ENCODE measurements around the gene RPTOR.
"Not testable (repeated sequence)": the region's sequence is repeated elsewhere in the genome, so short reads cannot be mapped to it uniquely, and the experiment has no call there.

The RPTOR gene

GRCh38 chr17:80729016-80729415 lies 184.4 kb downstream of the RPTOR start:
- no peak for FAIRE-seq

DNA sequence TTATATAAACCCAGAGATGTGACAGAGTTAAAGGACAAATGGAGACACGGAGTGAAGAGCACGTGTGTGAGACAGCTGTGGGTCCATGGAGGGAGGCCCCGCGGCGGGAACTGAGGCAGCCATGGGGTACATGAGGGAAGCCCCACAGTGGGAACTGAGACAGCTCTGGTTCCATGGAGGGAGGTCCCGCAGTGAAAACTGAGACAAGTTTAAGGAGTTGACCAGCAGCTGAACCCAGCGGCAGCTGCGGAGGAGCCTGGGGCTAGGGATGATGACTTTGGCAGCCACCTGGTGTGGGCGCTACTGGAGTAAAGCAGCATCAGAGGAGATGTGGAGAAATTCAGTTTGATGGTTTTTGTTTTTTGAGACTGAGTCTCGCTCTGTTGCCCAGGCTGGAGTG lies 185.1 kb downstream of the RPTOR start:
- FAIRE-seq, result no peak

GRCh38 chr17:80730739-80731138 lies 186.1 kb downstream of the RPTOR start:
- FAIRE-seq, result no peak

DNA sequence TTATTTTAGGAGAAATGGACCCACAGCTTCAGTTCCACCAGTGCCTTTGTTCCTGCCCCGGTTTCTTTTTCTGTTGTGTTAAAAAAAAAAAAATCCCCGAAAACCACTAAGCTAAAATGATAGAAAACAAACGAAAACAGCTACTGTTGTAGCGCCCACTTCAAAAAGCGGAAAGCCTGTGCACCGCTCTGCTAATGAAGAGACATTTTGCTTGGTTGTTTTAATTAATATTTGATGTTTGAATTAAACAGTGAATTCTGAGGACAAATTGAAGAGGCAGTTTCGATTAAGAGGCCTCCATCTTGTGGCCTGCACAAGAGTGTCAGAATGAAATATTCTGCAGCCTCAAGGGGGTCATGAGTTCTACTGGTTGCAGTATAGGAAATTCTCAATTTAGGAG lies 186.7 kb downstream of the RPTOR start:
- no peak for FAIRE-seq

DNA sequence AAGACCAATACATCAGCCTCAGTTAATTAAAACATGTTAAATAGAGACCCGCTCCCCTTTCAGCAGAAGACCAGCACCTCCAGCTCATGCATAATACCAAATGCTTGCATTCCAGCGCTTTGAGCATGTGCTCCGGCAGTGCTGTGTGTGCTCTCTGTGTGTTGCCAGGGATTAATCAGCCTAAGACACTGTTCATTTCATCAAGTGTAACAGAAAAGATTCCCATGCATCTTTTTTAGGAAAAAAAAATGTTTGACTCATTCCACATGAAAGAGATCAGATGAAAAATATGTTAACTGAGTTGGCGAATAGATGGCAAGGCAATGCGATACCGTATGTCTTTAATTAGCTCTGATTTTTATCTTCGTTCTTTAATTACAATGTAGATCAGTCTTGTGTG lies 187.6 kb downstream of the RPTOR start:
- FAIRE-seq, result no peak

DNA sequence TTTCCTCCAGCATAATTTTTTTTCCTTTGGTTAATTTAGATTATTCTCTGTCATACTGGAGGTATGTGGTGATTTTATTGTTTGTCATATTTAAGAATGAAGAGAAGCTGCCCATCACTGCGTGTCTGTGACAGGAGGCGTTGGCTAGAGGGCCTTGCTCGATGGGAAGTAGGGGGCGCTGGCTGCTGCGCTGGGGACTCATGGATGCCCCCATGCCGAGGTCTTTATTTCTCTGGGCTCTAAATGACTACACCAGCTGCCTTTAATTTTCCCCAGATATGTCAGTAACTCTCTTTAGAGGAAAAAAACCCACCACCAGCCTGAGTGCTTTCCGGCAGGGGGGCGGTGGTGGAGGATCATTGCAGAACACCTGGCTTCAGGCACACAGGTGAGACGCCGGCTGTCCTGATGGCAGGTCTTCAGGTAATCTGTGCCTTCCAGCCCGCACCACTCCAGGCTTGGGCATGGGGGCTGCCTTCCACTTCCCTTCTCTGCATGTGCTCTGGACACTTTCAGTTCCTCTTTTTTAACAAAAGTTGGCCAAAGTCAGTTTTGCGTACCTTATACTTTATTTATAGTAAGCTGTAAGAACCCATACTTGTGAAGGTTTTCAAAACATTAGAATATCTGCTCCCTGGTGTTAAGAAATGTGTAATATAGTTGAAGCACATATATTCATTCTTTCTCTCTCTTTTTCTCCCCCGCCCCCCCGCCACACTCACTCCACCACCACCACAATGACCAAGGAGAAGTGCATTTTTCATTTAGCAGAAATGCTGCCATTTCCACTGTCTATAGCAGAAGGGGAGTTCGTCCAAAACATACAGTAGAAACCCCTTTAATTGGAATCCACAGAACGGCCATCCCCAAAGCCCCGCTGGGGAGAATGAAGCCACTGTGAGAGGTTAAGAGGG lies 192.7 kb downstream of the RPTOR start:
- FAIRE-seq, result no peak

DNA sequence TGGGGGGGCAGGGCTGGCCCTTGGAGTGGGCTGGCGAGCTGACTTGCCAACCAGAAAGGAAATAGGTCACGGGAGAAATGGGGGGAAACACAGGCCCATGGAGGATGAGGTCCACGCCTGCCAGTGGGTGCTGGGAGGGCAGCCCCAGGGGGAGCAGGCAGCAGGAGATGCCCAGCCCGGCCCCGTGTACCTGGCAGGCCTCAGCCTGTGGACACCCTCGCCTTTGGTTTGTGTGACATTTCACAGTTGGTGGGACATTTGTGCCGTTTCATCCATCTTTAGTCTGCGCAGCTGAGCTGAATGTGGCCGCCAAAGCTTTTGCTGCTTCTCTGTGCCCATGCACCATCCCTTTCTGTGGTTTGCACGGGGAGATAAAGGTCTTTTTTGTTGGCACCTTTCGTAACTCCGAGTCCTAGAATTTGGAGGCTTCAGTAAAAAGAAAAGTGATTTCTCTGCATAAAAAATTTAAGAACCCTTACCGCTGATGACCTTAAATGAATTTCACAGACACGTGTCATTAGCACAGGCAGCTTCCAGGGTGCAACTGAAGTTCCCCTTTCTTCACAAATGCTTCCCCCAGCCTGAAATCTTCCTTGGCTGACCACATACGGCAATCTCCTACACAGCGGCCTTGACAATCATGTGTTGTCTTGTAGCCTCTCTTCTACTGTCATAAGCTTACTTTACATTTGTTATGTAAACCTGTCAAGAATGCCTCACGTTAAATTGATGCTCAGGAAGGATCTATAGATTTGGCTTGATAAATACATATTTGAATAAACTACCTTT lies 193.6 kb downstream of the RPTOR start:
- FAIRE-seq, result no peak

GRCh38 chr17:80738987-80739730 lies 194.5 kb downstream of the RPTOR start:
- no peak for FAIRE-seq

DNA sequence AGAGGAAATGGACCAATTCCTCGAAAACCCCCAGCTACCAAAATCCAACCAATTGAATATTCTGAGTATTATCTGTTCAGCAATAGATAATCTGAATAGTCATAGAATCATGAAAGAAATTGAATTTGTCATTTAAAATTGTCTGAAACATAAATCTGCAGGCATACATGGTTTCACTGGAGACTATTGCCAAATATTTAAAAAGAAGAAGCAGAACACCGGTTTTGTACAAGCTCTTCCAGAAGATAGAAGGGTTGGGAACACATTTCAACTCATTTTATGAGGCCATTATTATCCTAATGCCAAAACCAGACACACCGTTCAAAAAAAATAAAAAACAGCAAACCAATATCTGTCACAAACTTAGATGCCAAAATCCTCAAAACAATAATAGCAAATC lies 195.5 kb downstream of the RPTOR start:
- FAIRE-seq, result no peak

GRCh38 chr17:80742091-80742490 lies 197.5 kb downstream of the RPTOR start:
- no peak for FAIRE-seq

DNA sequence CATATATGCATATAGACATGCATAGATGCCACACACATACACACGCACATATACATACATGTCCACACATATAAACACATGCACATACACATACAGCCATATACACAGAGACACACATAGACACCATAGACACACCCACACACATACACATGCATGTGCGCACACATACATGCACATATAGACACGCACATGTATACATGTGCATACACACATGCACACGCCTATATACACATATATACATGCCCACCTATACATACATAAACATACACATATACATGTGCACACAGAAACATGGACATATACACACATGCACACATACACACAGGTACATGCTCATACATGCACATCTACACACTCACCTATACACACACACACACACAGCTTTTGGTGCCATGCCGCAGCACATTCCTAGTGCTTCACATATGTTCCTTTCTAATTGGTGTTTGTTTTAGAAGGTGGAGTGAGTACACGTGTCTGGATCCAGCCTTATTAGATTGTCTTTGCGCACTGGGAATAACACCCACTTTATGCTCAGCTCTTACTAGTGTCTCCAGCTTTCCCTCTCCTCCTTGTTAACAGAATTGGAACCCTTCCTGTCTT lies 198.0 kb downstream of the RPTOR start:
- FAIRE-seq, result no peak

- no peak for FAIRE-seq
These were observed 198.6 kb downstream of the RPTOR start for GRCh38 chr17:80743181-80743771.

DNA sequence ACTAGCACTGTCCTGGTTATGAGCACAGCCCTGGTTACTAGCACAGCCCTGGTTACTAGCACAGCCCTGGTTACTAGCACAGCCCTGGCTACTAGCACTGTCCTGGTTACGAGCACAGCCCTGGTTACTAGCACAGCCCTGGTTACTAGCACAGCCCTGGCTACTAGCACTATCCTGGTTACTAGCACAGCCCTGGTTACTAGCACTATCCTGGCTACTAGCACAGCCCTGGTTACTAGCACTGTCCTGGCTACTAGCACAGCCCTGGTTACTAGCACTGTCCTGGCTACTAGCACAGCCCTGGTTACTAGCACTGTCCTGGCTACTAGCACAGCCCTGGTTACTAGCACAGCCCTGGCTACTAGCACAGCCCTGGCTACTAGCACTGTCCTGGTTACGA lies 199.3 kb downstream of the RPTOR start:
- FAIRE-seq, result not testable (repeated sequence)

DNA sequence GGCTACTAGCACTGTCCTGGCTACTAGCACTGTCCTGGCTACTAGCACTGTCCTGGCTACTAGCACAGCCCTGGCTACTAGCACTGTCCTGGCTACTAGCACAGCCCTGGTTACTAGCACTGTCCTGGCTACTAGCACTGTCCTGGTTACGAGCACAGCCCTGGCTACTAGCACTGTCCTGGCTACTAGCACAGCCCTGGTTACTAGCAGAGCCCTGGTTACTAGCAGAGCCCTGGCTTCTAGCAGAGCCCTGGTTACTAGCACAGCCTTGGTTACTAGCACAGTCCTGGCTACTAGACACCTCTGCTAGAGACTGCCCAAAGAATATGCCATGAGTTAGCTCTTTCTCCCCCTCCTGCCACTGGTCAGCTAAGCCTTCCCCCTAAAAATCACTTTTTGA lies 200.1 kb downstream of the RPTOR start:
- FAIRE-seq, result not testable (repeated sequence)

DNA sequence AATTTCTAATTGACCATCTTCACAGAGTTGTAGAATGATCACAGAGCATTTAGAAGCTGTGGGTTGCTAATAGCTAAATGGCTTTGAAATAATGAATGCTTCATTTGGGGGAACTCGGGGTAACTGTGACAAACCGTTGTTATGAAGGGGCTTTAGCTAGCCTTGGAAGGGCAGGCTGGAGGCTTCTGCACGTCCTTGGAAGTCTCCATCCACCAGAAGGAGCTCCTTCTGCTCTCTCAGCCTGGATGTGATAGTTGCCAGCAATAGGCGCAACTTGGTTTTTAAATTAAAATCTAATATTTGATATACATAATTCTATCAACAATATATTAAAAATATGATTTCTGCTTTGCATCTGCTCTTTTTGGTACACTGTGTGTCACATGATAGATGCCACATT lies 200.5 kb downstream of the RPTOR start:
- FAIRE-seq, result no peak

DNA sequence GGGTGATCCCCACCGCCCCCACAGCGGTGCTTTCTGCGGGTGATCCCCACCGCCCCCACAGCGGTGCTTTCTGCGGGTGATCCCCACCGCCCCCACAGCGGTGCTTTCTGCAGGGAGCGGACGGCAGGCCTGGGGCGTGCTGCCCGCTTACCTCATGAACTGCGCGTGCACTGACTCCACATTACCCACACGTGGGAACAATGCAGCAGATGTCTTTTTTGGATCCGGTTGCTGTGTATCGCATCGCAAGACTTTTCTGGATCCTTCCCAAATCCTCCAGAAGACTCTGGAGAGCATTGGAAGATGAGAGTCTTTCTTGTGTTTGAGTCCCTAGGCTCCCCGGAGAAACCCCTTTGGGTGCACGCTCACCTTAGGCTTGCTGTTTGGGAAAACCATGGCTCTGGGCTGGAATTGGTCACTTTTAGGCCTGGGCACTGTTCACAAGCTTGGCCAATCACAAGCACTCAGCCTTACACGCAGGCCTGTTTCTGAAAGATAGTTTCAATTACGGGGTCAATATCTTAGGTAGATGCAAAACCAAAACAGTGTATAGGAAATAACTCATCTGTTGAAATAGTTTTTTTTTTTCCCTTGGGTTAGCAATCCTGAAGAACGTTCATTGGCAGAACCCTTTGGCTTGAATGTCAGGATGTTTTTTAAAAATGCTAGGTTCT lies 201.8 kb downstream of the RPTOR start:
- no peak for FAIRE-seq

DNA sequence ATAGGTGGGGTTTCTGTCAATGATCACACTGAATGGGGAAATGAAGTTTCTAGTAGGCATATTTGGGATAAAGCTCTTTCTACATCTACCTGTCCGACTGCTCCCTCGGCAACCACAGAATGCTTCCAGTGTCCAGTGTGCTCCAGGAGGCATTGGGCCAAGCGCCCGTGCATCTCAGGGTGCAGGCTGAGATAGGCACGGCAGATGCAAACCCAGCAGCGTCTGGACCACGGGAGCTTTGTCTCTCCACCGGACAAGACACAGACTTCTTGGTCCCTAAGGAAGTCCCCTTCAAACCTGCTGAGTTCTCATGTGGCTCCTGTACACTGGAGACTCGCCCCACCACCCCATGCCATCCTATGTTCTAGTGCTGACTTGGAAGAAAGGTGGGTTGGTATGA lies 202.8 kb downstream of the RPTOR start:
- FAIRE-seq, result no peak

DNA sequence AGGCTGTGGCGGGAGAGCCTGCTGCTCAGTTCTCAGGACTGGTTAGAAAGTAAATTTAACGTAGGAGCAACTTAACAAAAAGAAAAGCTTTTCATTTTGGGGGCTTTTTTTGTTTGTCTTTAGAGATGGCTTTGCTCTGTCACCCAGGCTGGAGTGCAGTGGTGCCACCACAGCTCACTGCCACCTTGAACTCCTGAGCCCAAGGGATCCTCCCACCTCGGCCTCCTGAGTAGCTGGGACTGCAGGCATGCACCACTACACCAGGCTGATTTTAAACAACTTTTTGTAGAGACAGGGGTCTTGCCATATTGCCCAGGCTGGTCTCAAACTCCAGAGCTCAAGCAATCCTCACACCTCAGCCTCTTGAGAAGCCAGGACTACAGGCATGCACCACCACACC lies 205.0 kb downstream of the RPTOR start:
- no peak for FAIRE-seq

DNA sequence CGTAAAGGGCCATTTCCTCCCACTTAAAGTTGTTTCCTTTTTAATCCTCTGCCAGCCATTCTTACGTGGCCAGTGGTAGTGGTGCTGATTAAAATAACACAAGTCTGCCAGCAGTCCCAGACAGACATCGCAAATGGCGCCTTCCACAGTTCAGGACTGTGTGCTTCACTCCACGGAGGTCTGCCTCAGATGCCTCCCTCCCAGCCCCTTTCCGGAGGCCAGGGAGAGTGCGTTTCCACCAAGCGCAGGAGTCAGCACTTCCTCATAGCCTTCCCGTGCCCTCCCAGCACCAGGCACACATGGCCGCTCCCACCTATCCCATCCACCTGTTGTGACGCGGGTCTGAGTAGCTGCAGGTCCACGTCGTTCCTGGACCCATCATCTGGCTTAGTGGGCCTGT lies 205.6 kb downstream of the RPTOR start:
- no peak for FAIRE-seq

- no peak for FAIRE-seq
These were observed 206.7 kb downstream of the RPTOR start for GRCh38 chr17:80751070-80751945.

Measured in G401.6 (cell line).